ENCODE data around the gene SEPTIN3. TPM values are rescaled to one million over a fixed set of nuclear protein-coding genes. Genes with fewer than 3 reads are reported as not detected.

The SEPTIN3 gene
- polyA plus RNA-seq, 1 donor (not counting 4 experiments of a cell fraction or from before 2014, with no cell fraction given) = 0.07 TPM

DNA sequence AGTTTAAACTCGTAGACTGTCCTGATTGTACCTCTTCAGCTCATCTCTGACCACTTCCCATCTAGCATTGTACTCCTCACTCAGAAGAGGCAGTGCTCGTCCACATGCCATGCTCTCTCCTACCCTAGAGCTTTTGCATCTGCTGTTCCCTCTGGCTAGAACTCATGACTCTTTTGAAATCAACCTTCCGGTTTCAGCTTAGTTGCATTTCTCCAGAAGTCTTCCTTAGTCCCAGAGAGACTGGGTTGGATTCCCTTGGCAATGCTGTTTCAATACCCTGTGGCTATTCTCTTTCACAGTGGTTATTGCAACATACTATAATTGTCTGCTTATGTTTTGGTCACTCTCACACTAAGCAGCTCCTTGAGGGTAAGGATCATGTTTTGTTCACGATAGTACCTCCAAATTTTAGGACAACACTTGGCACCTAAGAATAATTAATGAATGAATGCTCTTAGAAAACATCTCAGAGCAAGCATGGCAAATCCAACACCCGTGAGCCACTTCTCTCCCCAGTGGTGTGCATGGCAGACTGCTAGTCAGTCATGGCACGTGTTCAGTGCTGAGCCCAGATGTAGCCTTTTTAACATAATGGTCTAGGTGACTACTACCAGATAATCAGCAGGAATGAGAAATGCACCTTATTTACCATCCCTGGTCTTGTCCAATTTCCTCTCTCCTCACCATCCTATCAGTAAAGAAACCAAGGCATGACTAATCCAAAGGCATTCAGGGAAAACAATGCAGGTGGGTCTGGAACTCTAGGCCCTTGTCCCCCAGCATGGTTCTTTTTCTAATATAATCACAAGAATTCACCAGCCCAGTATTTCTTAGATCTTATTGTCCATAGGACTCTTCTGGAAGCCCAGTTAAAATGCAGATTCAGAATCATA is 14.5 kb downstream of the SEPTIN3 start:
- no peak overlapping the region for H3K4me2 ChIP-seq (ENCODE audit: control insufficient read depth, extremely low read depth, insufficient read depth, low read depth, low read length)
- FAIRE-seq (no peak), DNase-seq (ENCODE audit: low read depth, low spot score) (no peak)
- no peak for TF ChIP-seq EZH2 (IDR thresholded peaks at IDR 0.05; ENCODE audit: low read length)
- TF ChIP-seq, protein P1, sequence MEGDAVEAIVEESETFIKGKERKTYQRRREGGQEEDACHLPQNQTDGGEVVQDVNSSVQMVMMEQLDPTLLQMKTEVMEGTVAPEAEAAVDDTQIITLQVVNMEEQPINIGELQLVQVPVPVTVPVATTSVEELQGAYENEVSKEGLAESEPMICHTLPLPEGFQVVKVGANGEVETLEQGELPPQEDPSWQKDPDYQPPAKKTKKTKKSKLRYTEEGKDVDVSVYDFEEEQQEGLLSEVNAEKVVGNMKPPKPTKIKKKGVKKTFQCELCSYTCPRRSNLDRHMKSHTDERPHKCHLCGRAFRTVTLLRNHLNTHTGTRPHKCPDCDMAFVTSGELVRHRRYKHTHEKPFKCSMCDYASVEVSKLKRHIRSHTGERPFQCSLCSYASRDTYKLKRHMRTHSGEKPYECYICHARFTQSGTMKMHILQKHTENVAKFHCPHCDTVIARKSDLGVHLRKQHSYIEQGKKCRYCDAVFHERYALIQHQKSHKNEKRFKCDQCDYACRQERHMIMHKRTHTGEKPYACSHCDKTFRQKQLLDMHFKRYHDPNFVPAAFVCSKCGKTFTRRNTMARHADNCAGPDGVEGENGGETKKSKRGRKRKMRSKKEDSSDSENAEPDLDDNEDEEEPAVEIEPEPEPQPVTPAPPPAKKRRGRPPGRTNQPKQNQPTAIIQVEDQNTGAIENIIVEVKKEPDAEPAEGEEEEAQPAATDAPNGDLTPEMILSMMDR (optimal IDR thresholded peaks at IDR 0.05 in 1 of 3, IDR thresholded peaks at IDR 0.05 in 1 of 3, conservative IDR thresholded peaks at IDR 0.05 in 1 of 3; ENCODE audit: extremely low read depth in 1 of 3, insufficient read depth in 2 of 3, low read length in 3 of 3) = no peak
- no peaks in the 10 kb centered on the region for H3K9me1 ChIP-seq (ENCODE audit: control insufficient read depth, extremely low read depth, insufficient read depth, low read length)
- H2AFZ ChIP-seq (ENCODE audit: control insufficient read depth, low read length) = no peak overlapping the region
- H3K9me3 ChIP-seq (ENCODE audit: control insufficient read depth, low read depth, low read length) = no peaks in the 10 kb centered on the region
- H4K20me1 ChIP-seq (ENCODE audit: control insufficient read depth, extremely low read depth, insufficient read depth, low read length) = no peaks in the 10 kb centered on the region
- H3K4me3 ChIP-seq (ENCODE audit: control insufficient read depth in 2 of 3, extremely low read depth in 1 of 3, insufficient read depth in 2 of 3, low read depth in 1 of 3, low read length in 3 of 3) = no peak overlapping the region
- no peaks in the 10 kb centered on the region for H3K36me3 ChIP-seq (ENCODE audit: control insufficient read depth in 2 of 2, extremely low read depth in 1 of 2, insufficient read depth in 2 of 2, low read length in 2 of 2)
- no peaks in the 10 kb centered on the region for H3K79me2 ChIP-seq (ENCODE audit: control insufficient read depth, insufficient read depth, low read length)
- H3K4me1 ChIP-seq (ENCODE audit: control insufficient read depth, extremely low read depth, insufficient read depth, low read length) = no peaks in the 10 kb centered on the region
- no peak overlapping the region for H3K27ac ChIP-seq (ENCODE audit: control insufficient read depth, insufficient read depth, low read length)
- H3K9ac ChIP-seq (ENCODE audit: control insufficient read depth, extremely low read depth, insufficient read depth, low read length) = no peak overlapping the region
- H3K27me3 ChIP-seq (ENCODE audit: control insufficient read depth, extremely low read depth, insufficient read depth, low read length) = peaks cover 13% of the 10 kb centered on the region
- dilution Hi-C loops (cut with MboI; ENCODE audit: extremely low pct_ligation_motif_present, low sequenced_read_pairs) = no loop called here

- Histone ChIP-seq H2AFZ (ENCODE audit: control insufficient read depth, low read length) (no peak overlapping the region), H3K27me3 (ENCODE audit: control insufficient read depth, extremely low read depth, insufficient read depth, low read length) (peaks cover 12% of the 10 kb centered on the region), H3K9me3 (ENCODE audit: control insufficient read depth, low read depth, low read length) (no peaks in the 10 kb centered on the region), H3K4me3 (ENCODE audit: control insufficient read depth in 2 of 3, extremely low read depth in 1 of 3, insufficient read depth in 2 of 3, low read depth in 1 of 3, low read length in 3 of 3) (no peak overlapping the region), H3K9me1 (ENCODE audit: control insufficient read depth, extremely low read depth, insufficient read depth, low read length) (no peaks in the 10 kb centered on the region), H3K27ac (ENCODE audit: control insufficient read depth, insufficient read depth, low read length) (no peak overlapping the region), H3K4me2 (ENCODE audit: control insufficient read depth, extremely low read depth, insufficient read depth, low read depth, low read length) (no peak overlapping the region), H4K20me1 (ENCODE audit: control insufficient read depth, extremely low read depth, insufficient read depth, low read length) (no peaks in the 10 kb centered on the region), H3K4me1 (ENCODE audit: control insufficient read depth, extremely low read depth, insufficient read depth, low read length) (no peaks in the 10 kb centered on the region), H3K79me2 (ENCODE audit: control insufficient read depth, insufficient read depth, low read length) (no peaks in the 10 kb centered on the region), H3K36me3 (ENCODE audit: control insufficient read depth in 2 of 2, extremely low read depth in 1 of 2, insufficient read depth in 2 of 2, low read length in 2 of 2) (no peaks in the 10 kb centered on the region), H3K9ac (ENCODE audit: control insufficient read depth, extremely low read depth, insufficient read depth, low read length) (no peak overlapping the region)
- TF ChIP-seq EZH2 (IDR thresholded peaks at IDR 0.05; ENCODE audit: low read length) = no peak
- DNase-seq (ENCODE audit: low read depth, low spot score) = no peak
- dilution Hi-C loops (cut with MboI; ENCODE audit: extremely low pct_ligation_motif_present, low sequenced_read_pairs) = no loop called here
- FAIRE-seq = no peak
Measured at GRCh38 chr22:41987276-41987675, 18.0 kb downstream of the SEPTIN3 start.
